ENCODE results near the gene SAFB2. TPM values are rescaled to one million over a fixed set of nuclear protein-coding genes. Genes with fewer than 3 reads are reported as not detected.

Gene SAFB2
- total RNA-seq, 1 experiment from 2014 or later: 86.9 TPM

DNA sequence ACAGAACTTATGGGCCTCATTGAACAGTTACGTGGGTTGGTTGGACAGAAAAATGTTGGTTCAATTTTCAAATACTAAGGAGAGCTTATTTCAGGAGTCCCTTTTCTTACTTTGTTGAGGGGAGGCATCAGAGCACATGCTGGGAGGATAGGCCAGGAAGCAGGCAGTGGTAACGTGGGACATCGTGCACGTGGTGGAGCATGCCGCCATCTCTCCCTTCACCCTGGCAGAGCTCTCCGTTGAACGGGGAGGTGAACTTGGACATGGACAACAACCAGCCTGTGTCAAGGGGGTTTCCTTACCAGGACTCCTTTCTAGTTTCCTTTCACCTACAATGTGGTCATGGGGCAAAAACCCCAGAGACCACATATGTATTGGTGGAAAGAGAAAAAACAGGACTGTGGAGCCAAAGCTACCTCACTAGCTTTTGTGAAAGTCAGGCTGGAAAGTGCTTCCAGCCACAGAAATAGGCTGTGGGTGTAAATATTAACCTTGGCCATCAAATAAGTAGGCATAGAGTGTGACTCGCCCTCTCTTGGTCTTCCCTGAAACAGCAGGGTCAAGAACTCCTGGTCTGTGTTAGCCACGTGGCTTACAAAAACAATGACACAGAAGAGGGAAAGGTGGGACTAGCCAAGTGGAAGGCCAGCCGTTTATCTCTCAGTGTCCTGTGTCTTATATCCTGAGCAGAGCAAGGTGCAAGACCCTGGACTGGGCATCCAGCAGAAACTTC lies 43.4 kb upstream of the SAFB2 start:
- peak; percentile 80 for ATAC-seq

More for the DNA sequence above, 43.4 kb upstream of the SAFB2 start:
- Histone ChIP-seq H2AFZ (ENCODE audit: low read depth, low read length, poor library complexity, severe bottlenecking) (no peak overlapping the region), H3K36me3 (ENCODE audit: control insufficient read depth in 1 of 2, insufficient read depth in 2 of 2, low read length in 2 of 2) (peaks cover 44 to 66% of the 10 kb centered on the region in 2 experiments; a peak in 3 of 4 replicates), H3K4me1 (ENCODE audit: control insufficient read depth in 1 of 2, insufficient read depth in 2 of 2, low read length in 2 of 2) (no peaks in the 10 kb centered on the region; a peak in 2 of 4 replicates), H3K4me3 (replicated peaks in 1 of 2; ENCODE audit: low read depth in 1 of 2, low read length in 2 of 2) (no peak overlapping the region), H3K9me3 (ENCODE audit: control insufficient read depth in 1 of 2, insufficient read depth in 1 of 2, low read depth in 1 of 2, low read length in 2 of 2) (no peaks in the 10 kb centered on the region), H3K27ac (ENCODE audit: low read depth, low read length) (no peak overlapping the region), H3K9me2 (ENCODE audit: insufficient read depth) (no peaks in the 10 kb centered on the region), H3K79me2 (ENCODE audit: insufficient read depth, low read length) (peaks cover 10% of the 10 kb centered on the region; the same call in 1 of the 2 replicates), H4K20me1 (ENCODE audit: insufficient read depth) (no peaks in the 10 kb centered on the region), H3K9ac (ENCODE audit: low read length) (no peak overlapping the region), H3K27me3 (ENCODE audit: insufficient read depth, low read length) (no peaks in the 10 kb centered on the region), H3K4me2 (ENCODE audit: low read length) (no peak overlapping the region)
- RAD21 ChIA-PET (ENCODE audit: low non-redundant PET in 1 of 2, low total read pairs in 2 of 2, uncharacterized antibody in 2 of 2, unreplicated experiment in 2 of 2): no interaction called here
- BruUV-seq (replicated peaks): no TSS peak
- TF ChIP-seq ZFX (IDR thresholded peaks at IDR 0.05) (no peak), FOSL1 (IDR thresholded peaks at IDR 0.05; ENCODE audit: low read depth) (no peak), POLR2AphosphoS5 (IDR thresholded peaks at IDR 0.05; ENCODE audit: low read depth, low read length) (no peak), ZNF274 (IDR thresholded peaks at IDR 0.05; ENCODE audit: low read depth, low read length) (no peak), MAX (IDR thresholded peaks at IDR 0.05) (peak; percentile 53), RAD21 (IDR thresholded peaks at IDR 0.05; ENCODE audit: low read depth) (0 out of 2 replicates have a peak, but pooled peaks have one; percentile 3), CBX3 (IDR thresholded peaks at IDR 0.05; ENCODE audit: low read depth) (no peak), CTCF (IDR thresholded peaks at IDR 0.05 in 2 of 3, conservative IDR thresholded peaks at IDR 0.05 in 1 of 3; ENCODE audit: borderline replicate concordance in 1 of 3, insufficient read depth in 1 of 3, low read depth in 2 of 3, low read length in 2 of 3) (peak in 2 of 3 experiments; percentile 9 to 17; a peak in 1 of 6 replicates)
- POLR2A ChIA-PET: no interaction called here
- intact Hi-C loops (cut with micrococcal nuclease): no loop called here
- DNase-seq (ENCODE audit: low read depth, low spot score): no peak
- CTCF ChIA-PET: no interaction called here
